ENCODE results near the gene SERF2.
"Not testable (repeated sequence)": the region's sequence is repeated elsewhere in the genome, so short reads cannot be mapped to it uniquely, and the experiment has no call there.

Gene SERF2

DNA sequence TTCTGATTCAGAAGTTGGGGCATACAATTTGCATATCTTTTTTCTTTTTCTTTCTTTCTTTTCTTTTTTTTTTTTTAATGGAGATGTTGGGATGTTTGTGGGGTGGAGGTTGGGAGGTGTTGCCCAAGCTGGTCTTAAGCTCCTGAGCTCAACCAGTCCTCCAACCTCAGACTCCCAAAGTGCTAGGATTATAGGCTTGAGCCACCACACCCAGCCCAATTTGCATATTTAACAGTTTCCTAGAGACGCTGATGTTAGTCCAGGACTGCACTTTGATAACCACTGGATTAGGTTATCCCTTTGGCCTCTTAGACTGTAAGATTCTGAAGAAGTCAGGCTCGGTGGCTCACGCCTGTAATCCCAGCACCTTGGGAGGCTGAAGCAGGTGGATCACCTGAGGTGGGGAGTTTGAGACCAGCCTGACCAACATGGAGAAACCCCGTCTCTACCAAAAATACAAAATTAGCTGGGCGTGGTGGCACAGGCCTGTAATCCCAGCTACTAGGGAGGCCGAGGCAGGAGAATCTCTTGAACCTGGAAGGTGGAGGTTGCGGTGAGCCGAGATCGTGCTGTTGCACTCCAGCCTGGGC is 37.9 kb downstream of the SERF2 start:
- not testable (repeated sequence) for DNase-seq (ENCODE audit: low read depth in 2 of 2)

- DNase-seq (ENCODE audit: low read depth in 2 of 2) = not testable (repeated sequence)
Measured at GRCh38 chr15:43830691-43831275, 38.7 kb downstream of the SERF2 start.

GRCh38 chr15:43831519-43832052 is 39.5 kb downstream of the SERF2 start:
- not testable (repeated sequence) for DNase-seq (ENCODE audit: low read depth in 2 of 2)

DNA sequence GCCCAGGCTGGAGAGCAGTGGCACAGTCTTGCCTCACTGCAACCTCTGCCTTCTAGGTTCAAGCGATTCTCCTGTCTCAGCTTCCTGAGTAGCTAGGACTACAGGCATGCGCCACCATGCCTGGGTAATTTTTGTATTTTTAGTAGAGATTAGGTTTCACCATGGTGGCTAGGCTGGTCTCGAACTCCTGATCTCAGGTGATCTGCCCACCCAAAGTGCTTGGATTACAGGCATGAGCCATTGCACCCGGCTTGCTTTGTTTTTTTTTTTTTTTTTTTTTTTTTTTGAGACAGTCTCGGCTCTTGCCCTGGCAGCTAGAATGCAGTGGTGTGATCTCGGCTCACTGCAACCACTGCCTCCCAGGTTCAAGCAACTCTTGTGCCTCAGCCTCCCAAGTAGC is 40.4 kb downstream of the SERF2 start:
- not testable (repeated sequence) for DNase-seq (ENCODE audit: low read depth in 2 of 2)

DNA sequence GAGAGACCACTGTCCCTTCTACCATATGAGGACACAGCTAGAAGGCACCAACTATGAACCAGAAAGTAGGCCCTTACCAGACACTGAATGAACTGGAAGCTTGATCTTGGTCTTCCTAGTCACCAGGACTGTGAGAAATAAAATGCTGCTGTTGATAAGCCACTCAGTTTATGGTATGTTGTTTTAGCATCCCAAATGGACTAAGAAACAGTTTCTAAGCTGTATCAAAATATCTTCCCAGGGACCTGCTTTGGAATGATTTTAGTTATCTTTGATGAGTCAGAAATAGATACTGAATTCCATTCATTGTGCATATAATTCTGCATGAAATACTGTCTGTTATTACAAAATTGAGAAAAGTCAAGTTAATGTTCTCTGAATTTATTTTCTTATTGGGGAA is 53.3 kb downstream of the SERF2 start:
- no peak for DNase-seq (ENCODE audit: low read depth in 2 of 2)

Measured in stimulated activated CD8-positive, alpha-beta memory T cell treated with anti-CD3 and anti-CD28 coated beads, Interleukin-7, amount 100 ng/mL, for 1 hour (primary cell).